ENCODE data around the gene USP49. TPM values are rescaled to one million over a fixed set of nuclear protein-coding genes. Genes with fewer than 3 reads are reported as not detected.
"Not testable (repeated sequence)": the region's sequence is repeated elsewhere in the genome, so short reads cannot be mapped to it uniquely, and the experiment has no call there.

Gene USP49
- polyA plus RNA-seq (ENCODE audit: insufficient read length in 4 of 4), result 10 to 100 TPM in 2 of 4 donors, 1 to 10 TPM in 2; 9.2 to 18.0 (median 13.9) TPM

- DNase-seq (ENCODE audit: low read depth in 4 of 4, low spot score in 2 of 4), result peak; percentile 81 to 87 (median 84)
Measured at GRCh38 chr6:41895300-41896233, at the start of gene USP49. TSS of gene USP49 (minus strand) at chr6:41895375. CDS start at chr6:41806983, 88,392 bp downstream.

DNA sequence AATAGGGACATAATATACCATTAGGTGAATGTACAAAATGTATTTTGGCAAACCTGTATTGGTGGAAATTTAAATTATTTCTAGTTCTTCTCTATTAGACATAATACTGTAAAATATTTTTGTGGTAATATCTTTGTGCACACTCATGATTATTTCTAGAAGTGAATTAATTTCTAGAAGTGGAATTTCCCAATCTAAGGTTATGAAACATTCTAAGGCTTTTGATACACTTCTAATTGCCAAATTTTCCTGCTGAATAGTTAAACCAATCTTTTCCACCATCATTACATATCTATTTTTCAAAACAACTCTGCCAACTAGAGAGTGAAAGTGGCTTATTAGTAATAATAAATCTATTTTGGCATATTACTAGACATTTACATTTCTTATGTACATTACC is 48.3 kb upstream of the USP49 start:
- no peak for DNase-seq (ENCODE audit: low read depth in 4 of 4, low spot score in 2 of 4)

- not testable (repeated sequence) for DNase-seq (ENCODE audit: low read depth in 4 of 4, low spot score in 2 of 4)
Measured at GRCh38 chr6:41942882-41943281, 47.7 kb upstream of the USP49 start.

GRCh38 chr6:41942067-41942851 is 47.1 kb upstream of the USP49 start:
- no peak for DNase-seq (ENCODE audit: low read depth in 4 of 4, low spot score in 2 of 4)

DNA sequence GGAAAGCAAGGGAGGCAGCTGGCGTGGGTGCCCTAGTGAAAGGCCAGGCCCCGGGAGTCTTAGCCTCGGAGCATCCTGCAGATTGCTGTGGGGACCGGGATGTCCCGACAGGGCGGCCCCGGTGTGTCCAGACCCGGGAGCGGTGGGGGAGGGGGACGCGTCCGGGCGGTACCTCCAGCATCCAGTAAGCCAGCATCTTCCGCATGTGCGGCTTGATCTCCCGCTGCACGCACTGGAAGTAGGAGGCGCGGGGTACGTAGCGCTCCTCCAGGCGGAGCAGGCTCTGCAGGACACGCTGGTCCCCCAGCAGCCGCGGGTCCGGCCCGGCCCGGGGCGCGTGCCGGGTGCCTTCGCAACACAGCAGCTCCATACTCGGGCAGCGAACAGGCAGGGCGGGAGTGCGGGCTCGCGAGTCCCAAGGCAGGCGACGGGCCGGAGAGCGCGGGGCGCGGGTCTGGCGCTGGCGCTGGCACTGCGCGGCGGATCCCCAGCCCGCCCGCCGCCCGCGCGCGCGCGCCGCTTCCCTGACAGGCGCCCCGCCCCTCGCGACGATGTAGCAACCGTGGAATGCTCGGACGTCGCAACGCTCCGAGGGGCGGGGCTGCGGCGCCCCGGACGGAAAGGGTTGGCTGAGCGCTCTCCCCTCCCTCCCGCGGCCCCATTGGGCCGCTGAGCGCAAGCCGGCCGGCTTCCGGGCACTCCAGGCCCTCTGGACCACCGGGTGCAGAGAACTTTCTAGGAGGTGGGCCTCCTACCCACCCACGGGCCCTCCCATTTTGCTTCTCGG is 46.3 kb upstream of the USP49 start, which contains the start of gene CCND3:
Gene CCND3 (minus strand): TSS at position 529 of the 787 bp plus-strand sequence. CDS start 159 bp downstream, at position 370.
- DNase-seq (ENCODE audit: low read depth in 4 of 4, low spot score in 2 of 4), result peak in 3 of 4 donors; percentile 69 to 85 (median 75)

DNA sequence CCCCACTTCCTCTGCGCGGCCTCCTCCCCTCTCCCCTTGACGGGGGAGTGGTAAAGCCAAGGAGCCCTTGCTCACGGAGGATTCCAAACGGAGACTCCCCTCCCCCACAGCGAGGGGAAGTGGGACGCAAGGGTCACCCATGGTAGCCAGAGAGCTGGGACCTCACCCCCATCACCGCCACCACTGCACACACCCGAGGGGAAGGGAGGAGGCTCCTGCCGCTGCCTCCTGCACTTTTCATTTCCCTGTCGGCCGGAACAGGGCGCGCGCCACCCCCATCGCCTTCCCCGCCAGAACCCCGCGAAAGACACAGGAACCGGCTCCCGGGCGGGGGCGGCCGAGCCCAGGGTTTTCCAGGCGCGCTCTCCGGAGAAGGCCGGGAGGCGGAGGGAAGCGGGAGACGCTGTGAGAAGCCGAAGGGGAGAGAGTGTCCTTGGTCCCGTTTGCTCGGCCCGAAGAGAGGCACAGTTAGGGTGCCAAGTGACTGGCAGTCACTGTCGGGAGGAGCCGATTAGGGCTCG is 45.6 kb upstream of the USP49 start:
- no peak for DNase-seq (ENCODE audit: low read depth in 4 of 4, low spot score in 2 of 4)

DNA sequence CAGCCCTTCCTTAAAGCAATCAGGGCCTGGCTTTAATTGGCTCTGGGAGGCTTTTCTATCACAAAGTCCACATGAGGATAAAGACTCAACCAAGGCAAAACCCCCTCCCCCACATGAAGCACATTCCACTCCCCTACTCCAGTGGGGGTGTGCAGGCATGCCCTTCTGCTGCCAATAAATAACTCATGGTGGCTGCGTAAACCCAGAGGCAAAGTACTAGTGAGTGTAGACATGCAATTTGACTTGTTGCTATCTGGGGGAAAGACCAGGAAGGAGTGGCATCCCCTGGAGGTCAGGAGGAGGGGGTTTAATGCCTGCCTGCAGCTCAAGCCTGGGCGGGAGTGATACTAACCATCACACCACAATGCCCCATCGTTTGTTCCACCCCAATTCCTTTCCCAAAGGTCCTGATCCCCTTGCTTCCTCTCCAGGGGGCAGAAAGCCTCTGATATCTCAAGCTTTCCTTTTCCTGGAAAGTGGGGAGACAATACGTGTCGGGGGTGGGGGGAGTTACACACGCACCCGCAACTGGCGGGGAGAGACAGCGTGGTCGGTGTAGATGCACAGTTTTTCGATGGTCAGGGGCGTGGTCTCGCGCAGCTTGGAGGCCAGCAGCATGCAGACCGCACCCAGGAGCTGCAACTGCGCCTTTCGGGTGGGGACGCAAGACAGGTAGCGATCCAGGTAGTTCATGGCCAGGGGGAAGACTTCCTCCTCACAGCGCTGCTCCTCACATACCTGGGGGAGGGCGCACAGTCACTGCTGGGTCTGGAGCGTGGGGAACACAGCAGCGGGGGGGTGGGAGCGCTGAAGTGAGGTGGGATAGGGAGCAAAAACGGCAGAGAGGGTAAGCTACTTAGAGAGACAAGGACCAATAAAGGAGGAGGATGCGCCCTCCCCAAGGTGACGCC is 44.9 kb upstream of the USP49 start:
- DNase-seq (ENCODE audit: low read depth in 4 of 4, low spot score in 2 of 4), result peak in 1 of 4 donors; percentile 24

DNA sequence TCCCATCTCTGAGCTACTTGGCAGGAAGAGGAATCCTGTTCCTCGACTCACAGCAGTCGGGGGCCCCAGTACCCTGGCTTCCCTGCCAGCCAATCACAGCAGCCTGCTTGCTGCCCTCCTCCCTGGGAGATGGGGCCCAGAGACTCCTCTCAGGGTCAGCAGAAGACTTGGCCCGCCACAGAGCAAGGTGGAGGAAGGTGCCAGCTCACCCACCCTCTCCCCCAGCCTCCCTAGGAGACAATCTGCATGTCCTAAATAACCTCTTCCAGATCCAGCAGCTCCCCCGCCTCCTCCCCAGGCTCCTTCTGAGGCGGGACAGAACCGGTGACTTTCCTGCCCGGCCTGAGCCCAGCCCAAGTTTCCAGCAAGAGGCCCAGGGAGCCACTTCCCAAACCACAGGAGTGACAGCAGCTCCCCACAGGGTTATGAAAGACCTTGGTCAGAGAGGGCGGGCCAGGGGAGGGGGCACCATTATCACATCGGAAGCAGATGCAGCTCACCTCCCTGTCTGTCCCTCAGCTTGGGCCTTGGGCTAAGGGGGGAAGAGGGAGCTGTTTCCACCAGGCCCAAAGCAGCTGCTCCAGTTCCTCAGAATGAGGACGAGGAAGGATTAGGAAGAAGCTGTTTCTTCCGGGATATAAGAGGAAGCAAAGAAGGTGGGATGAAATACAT is 44.1 kb upstream of the USP49 start:
- no peak for DNase-seq (ENCODE audit: low read depth in 4 of 4, low spot score in 2 of 4)

- no peak for DNase-seq (ENCODE audit: low read depth in 4 of 4, low spot score in 2 of 4)
Measured at GRCh38 chr6:41938590-41939175, 43.5 kb upstream of the USP49 start.

DNA sequence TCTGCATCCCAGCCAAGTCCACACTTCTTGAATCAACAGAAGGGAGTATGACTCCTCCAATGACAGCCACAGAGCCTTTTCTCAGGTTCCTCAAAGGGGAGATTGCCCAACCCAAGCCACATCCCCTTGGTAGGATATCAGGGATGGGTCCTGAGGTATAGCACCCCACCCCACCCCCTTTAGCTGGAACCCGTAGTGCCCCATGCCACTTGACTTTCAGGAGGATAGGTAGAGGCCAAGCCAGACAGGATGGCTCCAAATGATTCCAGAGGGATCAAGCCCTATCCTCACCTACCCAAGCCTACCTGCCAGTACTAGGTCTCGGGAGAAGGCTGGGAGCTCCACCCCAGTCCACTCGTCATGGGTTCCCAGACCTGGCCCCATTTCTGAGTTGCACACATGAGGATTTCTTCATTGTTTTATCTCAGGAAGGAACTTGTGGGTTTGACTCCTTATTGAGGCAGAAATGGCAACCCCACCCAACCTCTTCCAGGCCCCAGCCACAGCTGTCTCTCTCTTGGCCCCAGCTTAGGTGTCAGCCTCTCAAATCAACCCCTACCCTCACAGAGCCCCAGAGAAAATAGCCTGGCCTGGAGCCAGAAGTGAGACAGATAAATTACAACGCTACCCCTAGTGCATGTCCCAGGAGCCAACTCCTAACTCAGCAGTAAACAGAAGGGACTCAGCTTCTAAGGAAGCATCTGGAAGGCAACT is 42.8 kb upstream of the USP49 start:
- no peak for DNase-seq (ENCODE audit: low read depth in 4 of 4, low spot score in 2 of 4)

DNA sequence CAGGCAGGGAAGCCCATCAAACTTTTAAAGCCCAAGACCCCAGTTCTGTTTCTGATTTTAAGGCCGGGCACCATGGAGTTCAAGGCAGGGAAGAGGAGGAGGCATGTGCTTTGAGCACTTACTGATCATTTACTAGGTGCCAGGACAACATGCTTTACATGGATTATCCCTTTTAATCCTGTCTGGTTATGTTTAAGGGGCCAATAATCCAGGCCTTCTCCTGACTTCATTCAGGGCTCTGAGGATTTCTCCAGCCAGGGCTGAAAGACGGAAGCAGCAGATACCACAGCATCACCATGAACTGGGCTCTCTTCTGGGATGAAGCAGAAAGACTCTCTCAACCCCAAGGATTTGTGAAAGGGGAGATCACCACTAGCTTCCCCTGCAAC is 42.3 kb upstream of the USP49 start:
- DNase-seq (ENCODE audit: low read depth in 4 of 4, low spot score in 2 of 4), result no peak

- DNase-seq (ENCODE audit: low read depth in 4 of 4, low spot score in 2 of 4), result peak in 1 of 4 donors; percentile 51
Measured at GRCh38 chr6:41936073-41936837, 41.1 kb upstream of the USP49 start.

GRCh38 chr6:41935685-41936072 is 40.5 kb upstream of the USP49 start:
- no peak for DNase-seq (ENCODE audit: low read depth in 4 of 4, low spot score in 2 of 4)

- DNase-seq (ENCODE audit: low read depth in 4 of 4, low spot score in 2 of 4), result no peak
Measured at GRCh38 chr6:41935193-41935574, 40.0 kb upstream of the USP49 start.

DNA sequence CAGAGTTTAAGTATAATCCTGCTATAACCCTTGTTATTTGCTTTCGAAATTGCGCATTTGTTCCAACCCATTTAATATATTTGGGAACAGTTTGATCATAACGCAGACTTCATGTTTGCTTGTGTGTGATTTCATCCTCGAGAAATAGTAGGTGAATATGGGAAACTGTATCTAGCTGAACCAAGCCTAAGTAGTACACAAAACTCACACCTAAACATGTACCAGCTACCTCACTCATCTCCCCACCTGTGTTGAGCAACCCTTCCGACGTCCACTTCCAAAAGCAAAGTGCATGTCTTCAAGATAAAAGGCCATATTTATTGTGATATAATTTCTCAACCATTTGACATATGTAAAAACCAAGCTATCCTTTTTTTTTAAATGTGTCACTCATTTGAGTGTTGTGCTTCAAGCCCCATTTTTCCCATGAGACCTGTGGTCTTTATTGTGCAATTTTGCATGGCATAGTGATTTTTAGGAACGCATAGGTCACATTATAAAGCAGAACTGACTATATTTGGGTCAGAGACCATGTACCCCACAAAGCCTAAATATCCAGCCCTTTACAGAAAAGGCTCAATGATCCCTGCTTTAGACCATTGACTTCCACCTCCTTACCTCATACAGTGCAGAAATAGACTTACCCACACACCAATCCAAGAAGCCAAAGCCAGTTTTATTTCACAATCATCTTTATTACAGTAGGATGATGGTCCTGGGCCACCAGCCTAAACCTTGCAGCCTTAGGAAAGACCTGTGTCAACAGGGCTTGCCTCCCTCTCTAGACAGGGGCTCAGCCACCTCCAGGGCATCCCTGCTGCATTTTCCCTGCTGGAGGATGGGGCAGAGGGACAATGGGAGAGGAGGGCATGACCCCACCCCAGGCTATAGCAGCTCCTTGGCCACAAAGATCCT is 39.4 kb upstream of the USP49 start:
- DNase-seq (ENCODE audit: low read depth in 4 of 4, low spot score in 2 of 4), result no peak

GRCh38 chr6:41932378-41932777 is 37.2 kb upstream of the USP49 start:
- no peak for DNase-seq (ENCODE audit: low read depth in 4 of 4, low spot score in 2 of 4)
